Measurements from ENCODE around the gene BPTF.
"Not testable (repeated sequence)": the region's sequence is repeated elsewhere in the genome, so short reads cannot be mapped to it uniquely, and the experiment has no call there.

The BPTF gene

GRCh38 chr17:67974598-67975066 lies 149.3 kb downstream of the BPTF start:
- no peak for DNase-seq

GRCh38 chr17:67976306-67976705 lies 151.0 kb downstream of the BPTF start:
- not testable (repeated sequence) for DNase-seq

DNA sequence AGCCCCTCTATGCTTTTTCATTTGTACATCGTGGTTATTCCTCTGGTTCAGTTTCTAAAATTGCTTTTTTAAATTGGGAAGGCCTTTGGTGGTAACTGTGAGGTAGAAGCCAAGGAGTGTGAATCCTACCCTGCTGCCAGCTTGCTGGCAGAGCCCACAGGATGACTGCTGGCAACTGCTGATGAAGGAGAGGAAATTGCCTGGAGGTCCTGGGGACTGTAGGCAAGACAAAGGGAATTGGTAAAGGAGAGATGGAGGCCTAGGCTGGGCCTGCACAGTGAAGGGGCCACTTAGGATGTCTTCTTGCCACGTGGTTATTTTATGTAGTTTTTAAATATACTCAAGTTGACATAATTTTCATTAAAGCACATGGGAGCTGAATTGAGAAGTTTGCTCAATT lies 155.2 kb downstream of the BPTF start:
- no peak for DNase-seq

- DNase-seq: not testable (repeated sequence)
These were observed 155.6 kb downstream of the BPTF start for GRCh38 chr17:67980883-67981282.

- no peak for DNase-seq
These were observed 156.8 kb downstream of the BPTF start for GRCh38 chr17:67982034-67982640.

GRCh38 chr17:67982686-67983382 lies 157.5 kb downstream of the BPTF start:
- DNase-seq: no peak

GRCh38 chr17:67983383-67983688 lies 158.0 kb downstream of the BPTF start:
- DNase-seq: no peak

- DNase-seq: no peak
These were observed 165.6 kb downstream of the BPTF start for GRCh38 chr17:67990909-67991308.

GRCh38 chr17:67992548-67993152 lies 167.3 kb downstream of the BPTF start:
- peak; percentile 10 for DNase-seq

DNA sequence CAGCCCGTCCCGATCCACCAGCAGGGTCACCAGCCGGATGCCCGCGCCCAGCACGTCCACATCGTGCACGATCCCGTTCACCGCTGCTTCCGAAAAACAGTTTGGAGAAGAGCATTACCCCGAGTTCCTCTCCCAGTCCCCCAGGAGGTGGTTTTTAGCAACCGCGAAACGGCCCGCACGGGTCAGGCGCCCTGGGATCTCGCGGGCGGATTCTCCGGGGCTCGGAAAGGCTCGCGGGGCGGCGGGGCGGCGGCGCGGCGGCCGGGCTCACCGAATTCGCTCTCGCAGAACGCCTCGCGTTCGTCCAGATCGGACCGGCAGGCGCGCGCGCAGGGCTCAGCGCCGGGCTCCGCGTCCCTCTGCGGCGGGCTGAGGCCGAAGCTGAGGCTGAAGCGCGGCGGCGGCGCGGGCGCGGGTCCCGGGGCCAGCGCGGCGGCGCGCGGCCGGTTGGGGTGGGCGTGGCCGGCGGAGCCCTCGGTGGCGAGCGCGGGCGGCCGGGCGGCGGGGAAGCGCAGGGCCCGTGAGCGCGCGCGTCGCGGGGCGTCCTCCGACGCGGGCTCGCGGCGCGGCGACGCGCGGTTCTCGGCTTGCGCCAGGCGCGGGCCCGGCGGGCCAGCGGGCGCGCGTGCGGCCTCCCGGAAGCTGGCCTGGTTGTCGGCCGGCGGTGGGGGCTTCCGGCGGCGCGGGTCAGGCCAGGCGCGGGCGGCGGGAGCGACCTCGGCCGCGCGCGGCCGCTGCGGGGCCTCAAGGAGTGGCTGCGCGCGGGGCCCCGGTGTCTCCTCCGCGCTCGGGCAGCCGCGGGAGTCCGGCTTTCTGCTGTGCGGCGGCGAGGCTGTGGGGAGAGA lies 168.1 kb downstream of the BPTF start:
- DNase-seq: peak; percentile 93

- DNase-seq: no peak
These were observed 168.7 kb downstream of the BPTF start for GRCh38 chr17:67993998-67994361.

DNA sequence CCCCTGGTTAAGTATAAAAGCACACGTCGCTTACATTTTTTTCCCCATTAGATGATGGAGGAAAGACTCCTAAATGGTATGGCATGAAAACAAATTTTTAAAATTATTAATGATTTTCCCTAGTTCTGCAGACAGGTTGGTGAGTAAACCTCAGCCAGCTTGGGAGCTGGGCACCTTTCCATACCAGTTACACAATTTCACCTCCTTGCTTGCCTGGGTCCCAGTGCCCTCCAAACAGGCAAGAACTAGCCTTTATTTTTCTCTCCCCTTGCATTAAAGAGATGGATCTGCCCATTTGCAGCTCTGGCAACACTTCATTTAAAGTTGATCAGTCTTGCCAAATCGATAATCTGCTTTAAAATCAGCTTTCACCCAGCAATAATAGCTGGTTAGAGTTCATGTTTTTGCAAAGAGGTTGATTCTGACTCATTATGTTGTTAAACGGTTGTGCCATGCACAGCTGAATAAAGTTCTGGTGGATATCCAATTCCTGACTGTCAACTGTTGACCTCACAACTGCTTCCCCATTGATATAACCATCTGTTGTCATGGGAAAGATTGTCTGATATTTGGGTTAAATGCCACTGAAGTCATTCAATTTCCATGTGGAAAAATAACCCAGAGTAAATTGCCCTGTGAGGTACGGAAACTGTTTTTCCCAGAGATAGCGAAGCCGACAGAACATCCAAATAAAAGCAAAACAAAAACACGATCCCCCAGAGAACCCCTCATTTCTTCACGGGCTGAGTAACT lies 169.7 kb downstream of the BPTF start:
- DNase-seq: no peak

DNA sequence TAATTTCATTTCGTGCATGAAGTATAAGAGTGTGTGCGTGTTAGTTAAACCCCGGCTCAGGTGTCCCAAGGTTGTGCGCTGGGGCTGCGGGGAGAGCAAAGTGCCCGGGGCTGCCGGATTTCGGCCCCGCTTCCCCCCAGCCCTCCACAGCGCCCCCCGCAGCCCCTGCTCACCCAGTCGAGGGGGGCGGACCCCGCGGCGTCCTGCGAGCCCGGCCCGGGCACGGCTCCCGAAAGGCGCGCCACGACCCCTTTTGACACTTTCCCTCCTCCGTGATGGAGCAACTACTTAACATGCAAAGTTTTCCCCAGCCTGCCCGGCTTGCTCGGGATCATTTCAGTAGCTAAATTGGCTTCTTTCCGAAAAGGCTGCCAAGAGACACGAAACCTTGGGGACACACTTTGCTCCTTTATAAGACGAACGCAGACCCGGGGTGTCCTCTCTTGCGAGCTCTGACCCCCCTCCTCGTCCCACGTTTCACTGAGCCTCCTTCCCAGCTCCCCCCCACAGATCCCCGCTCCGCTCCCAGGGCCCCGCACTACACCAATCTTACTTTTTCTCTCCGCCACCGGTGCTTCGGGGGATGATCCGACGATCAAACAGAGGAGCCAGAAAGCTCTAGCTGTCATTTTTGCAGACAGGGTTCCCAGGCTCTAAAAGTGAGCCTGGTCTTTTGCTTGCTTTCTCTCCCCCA lies 170.4 kb downstream of the BPTF start:
- DNase-seq: peak; percentile 20

- not testable (repeated sequence) for DNase-seq
These were observed 171.2 kb downstream of the BPTF start, which contains the start of gene C17orf58 for GRCh38 chr17:67996301-67997171. TSS of gene C17orf58 (minus strand) at chr17:67996469. CDS start at chr17:67996198, 271 bp downstream.

GRCh38 chr17:67998466-67998865 lies 173.2 kb downstream of the BPTF start:
- DNase-seq: no peak

GRCh38 chr17:67999291-67999911 lies 174.1 kb downstream of the BPTF start:
- no peak for DNase-seq

DNA sequence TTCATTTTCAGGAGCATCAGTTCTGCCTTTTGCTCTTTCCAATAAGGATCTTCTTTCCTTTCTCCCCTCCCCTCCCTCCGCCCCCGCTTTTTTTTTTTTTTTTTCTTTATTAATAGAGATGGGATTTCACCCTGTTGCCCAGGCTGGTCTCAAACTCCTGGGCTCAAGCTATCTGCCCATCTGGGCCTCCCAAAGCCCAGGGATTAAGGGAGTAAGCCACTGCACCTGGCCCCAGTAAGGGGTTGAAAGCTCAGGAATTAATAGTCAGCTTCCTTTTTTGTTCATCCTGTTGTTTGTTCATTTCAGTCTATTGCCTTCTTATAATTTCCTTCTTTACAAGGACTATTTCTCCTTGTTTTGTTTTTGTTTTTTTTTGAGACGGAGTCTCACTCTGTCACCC lies 178.9 kb downstream of the BPTF start:
- DNase-seq: no peak

DNA sequence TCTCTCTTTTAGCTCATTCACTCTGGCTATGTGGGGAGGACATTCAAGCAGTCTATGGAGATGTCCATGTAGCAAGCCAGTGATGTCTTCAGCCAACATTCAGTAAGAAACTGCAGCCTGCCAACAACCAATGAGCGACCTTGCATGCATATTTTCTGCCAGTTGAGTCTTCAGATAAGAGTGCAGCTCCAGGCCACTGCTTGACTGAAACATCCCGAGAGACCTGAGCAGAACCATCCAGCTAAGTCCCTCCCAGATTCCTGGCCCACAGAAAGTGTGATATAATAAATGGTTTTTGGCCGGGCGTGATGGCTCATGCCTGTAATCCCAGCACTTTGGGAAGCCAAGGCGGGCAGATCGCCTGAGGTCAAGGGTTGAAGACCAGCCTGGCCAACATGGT lies 181.5 kb downstream of the BPTF start:
- no peak for DNase-seq

- DNase-seq: peak; percentile 73
These were observed 185.9 kb downstream of the BPTF start for GRCh38 chr17:68011199-68011665.

- DNase-seq: no peak
These were observed 188.1 kb downstream of the BPTF start for GRCh38 chr17:68013385-68013784.
